ENCODE measurements around the gene C1orf232.

C1orf232 gene

GRCh38 chr1:26177182-26177684 lies 8.5 kb upstream of the C1orf232 start, which contains the start of gene CNKSR1:
CNKSR1 (plus strand) TSS chr1:26177491; CDS start chr1:26177548, 57 bp downstream.
- no peak for DNase-seq

GRCh38 chr1:26175346-26175745 lies 6.6 kb upstream of the C1orf232 start:
- DNase-seq: no peak

- no peak for DNase-seq
Measured at GRCh38 chr1:26171084-26172072, 2.6 kb upstream of the C1orf232 start, which contains the start of gene ZNF593OS. ZNF593OS (minus strand) TSS chr1:26171832; CDS start chr1:26171661, 171 bp downstream.

- DNase-seq: no peak
Measured at GRCh38 chr1:26170472-26170821, 1.7 kb upstream of the C1orf232 start.

- DNase-seq: peak; percentile 85 to 96
Measured at GRCh38 chr1:26169669-26170471, 1.1 kb upstream of the C1orf232 start, which contains the start of gene ZNF593. ZNF593 (plus strand) TSS chr1:26169908; CDS start chr1:26169984, 76 bp downstream.

- DNase-seq: no peak
Measured at GRCh38 chr1:26169198-26169554, 413 bp upstream of the C1orf232 start.

GRCh38 chr1:26166719-26167281 lies 2.0 kb downstream of the C1orf232 start:
- no peak for DNase-seq

GRCh38 chr1:26164861-26165842 lies 3.6 kb downstream of the C1orf232 start:
- no peak for DNase-seq

GRCh38 chr1:26164036-26164860 lies 4.5 kb downstream of the C1orf232 start:
- DNase-seq: no peak

GRCh38 chr1:26163684-26164035 lies 5.1 kb downstream of the C1orf232 start:
- no peak for DNase-seq

GRCh38 chr1:26162220-26162709 lies 6.5 kb downstream of the C1orf232 start:
- DNase-seq: no peak

- DNase-seq: no peak
Measured at GRCh38 chr1:26161415-26162219, 7.1 kb downstream of the C1orf232 start.

- peak in 1 of 2 experiments; percentile 31 for DNase-seq
Measured at GRCh38 chr1:26160527-26161414, 8.0 kb downstream of the C1orf232 start.

- DNase-seq: no peak
Measured at GRCh38 chr1:26159743-26160039, 9.1 kb downstream of the C1orf232 start.

GRCh38 chr1:26158908-26159742 lies 9.6 kb downstream of the C1orf232 start, which contains the start of gene FAM110D:
FAM110D (plus strand) TSS chr1:26159079; CDS start chr1:26161292, 2,213 bp downstream.
- no peak for DNase-seq

GRCh38 chr1:26158271-26158907 lies 10.4 kb downstream of the C1orf232 start:
- no peak for DNase-seq
